ENCODE data around the gene MCTS1. TPM values are rescaled to one million over a fixed set of nuclear protein-coding genes. Genes with fewer than 3 reads are reported as not detected.
"Not testable (repeated sequence)": the region's sequence is repeated elsewhere in the genome, so short reads cannot be mapped to it uniquely, and the experiment has no call there.

The MCTS1 gene
- total RNA-seq, 2 donors from 2014 or later: 31.5 to 35.1 TPM

DNA sequence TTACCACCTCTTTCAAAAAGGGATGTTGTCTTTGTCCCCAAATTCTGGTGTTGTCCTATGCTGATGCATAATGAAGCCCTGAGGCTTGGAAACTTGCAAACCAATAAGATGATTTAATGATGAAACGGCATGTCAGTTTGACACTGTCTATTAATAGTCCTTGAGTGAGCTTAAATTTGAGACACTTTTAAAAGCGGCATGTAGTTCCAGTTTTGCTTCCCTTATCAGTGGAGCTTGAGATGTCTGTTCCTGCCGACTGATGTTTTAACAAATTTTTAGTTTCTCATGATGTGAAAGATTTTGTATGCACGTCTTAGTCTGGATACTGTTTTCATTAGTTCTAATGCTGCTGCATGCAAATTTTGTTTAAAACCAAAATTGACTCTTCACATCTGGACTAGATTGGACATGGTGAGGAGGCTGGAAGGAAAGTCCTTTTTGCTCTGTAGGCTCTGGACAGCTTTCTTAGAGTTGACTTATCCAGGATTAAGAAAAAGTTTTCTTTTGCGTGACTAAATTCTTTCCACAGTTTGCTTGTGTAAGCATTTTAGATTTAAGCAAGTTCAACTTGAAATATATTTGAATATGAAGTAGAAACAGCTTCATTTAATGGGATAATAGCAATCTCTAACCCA is 14.2 kb downstream of the MCTS1 start:
- DNase-seq (no peak), ATAC-seq (no peak)
- intact Hi-C loops (cut with DNase I, micrococcal nuclease): no loop called here

DNA sequence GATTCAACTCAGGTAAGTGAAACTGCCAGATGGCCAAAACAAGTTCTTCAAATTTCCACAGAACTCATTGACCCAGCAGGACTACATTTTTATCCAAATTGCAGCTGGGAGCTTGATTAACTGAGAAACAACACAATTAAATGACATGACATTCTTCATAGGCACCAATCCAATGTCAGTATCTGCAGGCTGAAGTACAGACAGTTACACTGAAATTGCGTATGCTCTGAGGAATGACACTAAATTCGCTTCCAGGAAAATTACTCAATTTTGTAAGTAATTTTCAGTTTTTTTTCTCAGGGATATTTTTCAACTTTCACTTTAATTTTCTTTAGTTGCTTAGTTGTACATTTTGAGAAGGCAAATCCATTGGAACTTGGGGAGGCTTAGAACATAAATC is 21.5 kb downstream of the MCTS1 start:
- ATAC-seq: no peak
- DNase-seq: no peak
- intact Hi-C loops (cut with DNase I, micrococcal nuclease): no loop called here

DNA sequence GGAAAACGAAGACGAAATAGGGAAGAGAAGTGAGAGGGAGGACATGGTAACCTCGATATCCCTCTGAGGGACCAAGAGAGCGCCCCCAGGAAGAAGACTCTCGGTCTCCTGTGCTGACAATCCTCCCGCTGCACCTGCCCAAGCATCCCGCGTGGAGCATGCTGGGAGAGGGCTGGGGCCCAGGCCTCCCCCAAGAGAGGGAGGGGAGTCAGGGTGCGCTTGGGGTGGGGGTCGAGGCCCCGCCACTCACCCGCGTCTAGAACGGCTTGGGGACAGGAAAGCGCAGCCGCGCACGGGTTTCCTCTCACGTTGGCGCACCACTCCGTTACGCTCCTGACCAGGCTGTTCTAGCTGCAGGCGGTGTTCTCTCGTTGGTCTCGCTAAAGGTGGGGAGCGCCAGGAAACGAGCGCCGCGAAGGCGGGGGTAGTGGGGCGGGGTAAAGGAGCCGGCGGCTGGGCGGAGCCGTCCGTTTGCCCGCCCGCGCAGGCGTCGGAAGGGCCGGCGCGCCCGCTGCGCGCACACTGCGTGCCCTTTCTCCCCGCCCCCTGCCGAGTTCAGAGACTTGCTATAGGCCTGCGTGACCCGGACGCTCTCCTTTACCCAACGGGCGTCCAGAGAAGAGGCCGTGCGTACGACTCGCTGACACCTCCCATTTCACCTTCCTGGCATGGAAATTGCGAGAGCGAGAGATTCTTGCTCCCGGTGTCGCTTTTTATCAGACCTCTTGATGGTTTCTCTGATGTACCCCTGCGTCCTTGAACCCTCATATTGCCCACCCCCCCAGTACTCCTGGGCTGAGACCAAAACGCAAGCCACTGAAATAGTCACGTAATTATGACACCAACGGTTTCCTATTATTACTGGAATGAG is 26.0 kb downstream of the MCTS1 start, which contains the start of gene C1GALT1C1:
Gene C1GALT1C1, minus strand, starts transcription at position 388 of the 871 bp plus-strand sequence. CDS start 2,888 bp downstream, outside the sequence.
- intact Hi-C loops (cut with DNase I, micrococcal nuclease): no loop called here
- peak; percentile 93 for ATAC-seq
- DNase-seq: peak; percentile 93 to 95

DNA sequence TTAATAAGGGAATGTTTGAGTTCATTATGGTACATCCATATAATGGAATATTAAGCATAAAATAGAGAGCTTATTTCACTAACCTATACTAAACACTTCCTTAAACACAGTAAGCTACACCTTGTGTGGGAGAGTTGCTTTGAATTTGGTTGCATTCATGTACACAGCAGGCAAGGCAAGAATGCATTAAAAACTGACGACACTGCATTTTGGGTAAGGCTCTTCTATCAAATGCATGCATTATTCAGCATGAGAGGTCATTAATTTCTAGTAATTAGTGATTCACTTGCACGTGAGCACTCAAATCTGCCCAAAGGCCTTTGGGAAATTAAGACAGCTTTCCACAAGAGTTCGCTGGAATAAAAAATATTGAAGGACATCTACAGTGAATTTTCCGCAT is 34.7 kb downstream of the MCTS1 start:
- intact Hi-C loops (cut with DNase I, micrococcal nuclease): no loop called here
- ATAC-seq (no peak), DNase-seq (no peak)

DNA sequence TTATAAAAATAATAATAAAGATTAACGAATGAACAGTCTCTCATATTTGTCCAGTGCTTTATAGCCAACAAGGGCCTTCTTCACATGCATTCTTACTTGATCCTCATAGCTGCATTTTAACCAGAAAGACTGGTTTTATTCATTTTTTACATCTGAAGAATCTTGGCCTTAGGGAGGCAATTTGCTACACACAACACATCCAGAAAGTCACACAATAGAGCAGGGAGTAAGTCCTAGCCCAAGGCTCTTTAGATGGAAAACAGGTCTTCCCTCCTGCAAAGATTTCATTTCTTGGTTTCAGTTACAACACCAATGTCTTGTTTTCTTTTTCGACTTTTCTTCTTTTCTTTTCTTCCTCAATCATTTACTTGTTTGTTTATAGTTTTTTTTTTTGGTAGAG is 39.0 kb downstream of the MCTS1 start:
- ATAC-seq: no peak
- intact Hi-C loops (cut with DNase I, micrococcal nuclease): no loop called here

DNA sequence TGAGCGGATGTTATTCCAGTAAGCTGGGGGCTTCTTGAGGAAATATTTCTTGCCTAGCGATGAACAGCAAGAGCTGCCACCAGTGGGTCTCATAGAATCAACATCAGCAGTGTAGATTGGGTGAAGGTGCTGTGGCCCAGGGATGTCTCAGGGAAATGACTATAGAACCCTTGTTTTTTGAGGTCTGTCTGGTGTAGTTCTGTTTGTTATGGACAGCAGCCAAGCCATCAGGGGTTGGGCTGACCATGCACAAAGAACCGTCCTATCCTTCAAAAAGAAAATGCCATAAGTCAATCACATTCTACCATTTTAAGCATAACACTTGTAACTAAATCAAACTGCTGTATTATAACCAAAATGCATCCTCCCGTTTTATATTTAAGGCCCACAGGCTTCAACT is 43.2 kb downstream of the MCTS1 start:
- DNase-seq: no peak
- intact Hi-C loops (cut with DNase I, micrococcal nuclease): no loop called here
- no peak for ATAC-seq

More for the DNA sequence above, 39.0 kb downstream of the MCTS1 start:
- no peak for DNase-seq

DNA sequence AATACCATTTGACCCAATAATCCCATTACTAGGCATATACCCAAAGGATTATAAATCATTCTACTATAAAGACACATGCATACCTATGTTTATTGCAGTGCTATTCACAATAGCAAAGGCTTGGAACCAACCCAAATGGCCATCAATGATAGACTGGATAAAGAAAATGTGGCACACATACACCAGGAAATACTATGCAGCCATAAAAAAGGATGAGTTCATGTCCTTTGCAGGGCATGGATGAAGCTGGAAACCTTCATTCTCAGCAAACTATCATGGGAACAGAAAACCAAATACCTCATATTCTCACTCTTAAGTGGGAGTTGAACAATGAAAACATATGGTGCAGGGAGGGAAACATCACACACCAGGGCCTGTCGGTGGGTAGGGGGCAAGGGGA is 48.4 kb downstream of the MCTS1 start:
- DNase-seq; intact Hi-C loops (cut with DNase I, micrococcal nuclease); ATAC-seq: not testable (repeated sequence)

DNA sequence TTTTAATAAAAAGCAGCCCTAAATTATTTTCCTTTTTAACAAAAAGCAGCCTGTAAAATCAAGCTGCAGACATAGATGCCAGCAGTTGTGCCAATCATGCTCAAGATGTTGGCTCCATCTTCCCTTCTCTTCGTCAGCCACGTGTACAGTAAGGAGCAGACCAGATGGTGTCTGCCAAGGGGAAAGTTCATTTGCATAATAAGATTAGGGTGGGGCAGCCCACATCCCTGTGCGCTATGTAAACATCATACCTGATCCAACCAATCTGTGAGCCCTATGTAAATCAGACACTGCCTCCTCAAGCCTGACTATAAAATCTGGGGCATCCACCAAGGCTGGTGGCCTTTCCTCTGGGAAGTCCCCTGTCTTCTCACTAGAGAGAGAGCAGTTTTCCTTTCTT is 49.1 kb downstream of the MCTS1 start:
- ATAC-seq (peak; percentile 44), DNase-seq (no peak)
- intact Hi-C loops (cut with DNase I, micrococcal nuclease): no loop called here

DNA sequence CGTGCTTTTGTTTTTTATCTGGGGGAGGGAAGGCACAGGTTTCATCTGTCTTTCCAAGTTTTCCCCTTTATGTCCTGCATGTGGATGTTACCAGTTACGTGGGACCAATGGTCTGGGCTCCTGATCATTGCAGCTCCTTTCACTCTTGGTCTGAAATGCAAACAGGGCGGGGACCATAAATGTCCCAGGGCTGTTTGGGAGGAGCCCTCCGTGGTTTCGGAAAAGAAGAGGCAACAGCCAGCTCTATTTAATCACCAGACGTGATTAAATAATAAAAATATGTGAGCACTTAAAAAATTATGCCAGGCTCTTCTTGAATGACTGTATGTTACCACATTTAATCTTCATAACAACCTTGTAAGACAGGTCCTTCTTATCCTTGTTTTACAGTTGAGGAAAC is 56.7 kb downstream of the MCTS1 start:
- intact Hi-C loops (cut with DNase I, micrococcal nuclease): loop anchor here in 1 of 2 donors (10.0 kb wide), 1 partner anchor 156 kb away; no protein-coding TSS in a partner anchor
- DNase-seq (no peak), ATAC-seq (peak; percentile 67)

Other genes with a start within 250 kb of the MCTS1 start
- gene ATP1B4, start 242.0 kb upstream of the MCTS1 start, total RNA-seq: not detected
- 10 to 100 TPM; 72.2 to 98.6 TPM for gene LAMP2, start 134.8 kb upstream of the MCTS1 start, total RNA-seq
- gene CUL4B, start 43.1 kb upstream of the MCTS1 start, total RNA-seq: 10 to 100 TPM; 26.0 to 33.8 TPM
- 10 to 100 TPM; 28.8 to 32.9 TPM for gene C1GALT1C1, start 26.0 kb downstream of the MCTS1 start, total RNA-seq